BLaER1 (cell line): ENCODE measurements around the gene E2F3.

ENCODE experiments used
- H3K27ac ChIP-seq: shearing (Covaris generic); formaldehyde crosslinking; 2 replicates; pipeline ENCODE4 v1.8.1; 2022
- H3K27me3 ChIP-seq: shearing (Covaris generic); formaldehyde crosslinking; 2 replicates; pipeline ENCODE4 v1.8.1; 2022
- H3K36me3 ChIP-seq: shearing (Covaris generic); formaldehyde crosslinking; 2 replicates; pipeline ENCODE4 v1.8.1; 2022
- H3K4me1 ChIP-seq: shearing (Covaris generic); formaldehyde crosslinking; 2 replicates; pipeline ENCODE4 v1.8.1; 2022
- H3K4me2 ChIP-seq: shearing (Covaris generic); formaldehyde crosslinking; 2 replicates; pipeline ENCODE4 v1.8.1; 2022
- H3K4me3 ChIP-seq: shearing (Covaris generic); formaldehyde crosslinking; 2 replicates; pipeline ENCODE4 v1.8.1; 2022
- H3K9ac ChIP-seq: shearing (Covaris generic); formaldehyde crosslinking; 2 replicates; pipeline ENCODE4 v1.8.1; 2022
- H3K9me3 ChIP-seq: shearing (Covaris generic); formaldehyde crosslinking; 2 replicates; pipeline ENCODE4 v1.8.1; 2022
- H4K20me1 ChIP-seq: shearing (Covaris generic); formaldehyde crosslinking; 2 replicates; pipeline ENCODE4 v1.8.1; 2022
- Cebpa-rat ChIP-seq: shearing (Covaris generic); IDR thresholded peaks from 2 replicates; pipeline ENCODE4 v1.8.1; 2022

E2F3 gene

GRCh38 chr6:20411953-20412681 lies 10.4 kb downstream of the E2F3 start:
- Histone ChIP-seq H3K27me3 (no peaks in the 10 kb centered on the region), H3K4me1 (peaks cover 94% of the 10 kb centered on the region), H3K36me3 (peaks cover 78% of the 10 kb centered on the region), H3K4me2 (peak overlapping the region; percentile 90), H3K4me3 (no peak overlapping the region), H3K9ac (no peak overlapping the region; the same call in 1 of the 2 replicates), H3K9me3 (no peaks in the 10 kb centered on the region), H4K20me1 (peaks cover 100% of the 10 kb centered on the region), H3K27ac (no peak overlapping the region)
- no peak for TF ChIP-seq Cebpa-rat

DNA sequence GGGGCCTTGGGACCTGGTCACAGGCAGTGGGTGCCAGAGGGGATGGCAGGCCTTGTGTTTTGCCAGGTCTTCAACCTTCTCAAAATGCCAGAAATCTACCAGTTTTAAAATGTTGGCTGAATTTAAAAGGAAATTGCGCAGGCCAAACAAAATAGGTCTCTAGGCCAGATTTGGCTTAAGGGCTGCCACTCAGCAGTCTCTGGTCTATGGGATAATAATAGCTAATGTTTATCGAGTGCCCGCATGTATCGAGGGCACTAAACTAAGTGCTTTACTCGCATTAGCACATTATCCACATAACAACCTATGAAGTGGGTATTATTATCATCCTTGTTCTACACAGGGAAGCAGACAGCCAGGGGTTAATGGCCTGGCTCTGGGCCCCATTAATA lies 11.0 kb downstream of the E2F3 start:
- Histone ChIP-seq H4K20me1 (peaks cover 100% of the 10 kb centered on the region), H3K4me1 (peaks cover 94% of the 10 kb centered on the region), H3K27me3 (no peaks in the 10 kb centered on the region), H3K9ac (no peak overlapping the region), H3K27ac (no peak overlapping the region), H3K9me3 (no peaks in the 10 kb centered on the region), H3K36me3 (peaks cover 75% of the 10 kb centered on the region), H3K4me2 (no peak overlapping the region), H3K4me3 (no peak overlapping the region)
- TF ChIP-seq Cebpa-rat = no peak

GRCh38 chr6:20413826-20414225 lies 12.1 kb downstream of the E2F3 start:
- no peak overlapping the region for H3K4me3 ChIP-seq
- peaks cover 79% of the 10 kb centered on the region for H3K36me3 ChIP-seq
- no peak overlapping the region for H3K9ac ChIP-seq
- H3K9me3 ChIP-seq = no peaks in the 10 kb centered on the region
- TF ChIP-seq Cebpa-rat = no peak
- peaks cover 93% of the 10 kb centered on the region for H3K4me1 ChIP-seq
- peaks cover 100% of the 10 kb centered on the region for H4K20me1 ChIP-seq
- no peaks in the 10 kb centered on the region for H3K27me3 ChIP-seq
- H3K4me2 ChIP-seq = no peak overlapping the region
- H3K27ac ChIP-seq = no peak overlapping the region

DNA sequence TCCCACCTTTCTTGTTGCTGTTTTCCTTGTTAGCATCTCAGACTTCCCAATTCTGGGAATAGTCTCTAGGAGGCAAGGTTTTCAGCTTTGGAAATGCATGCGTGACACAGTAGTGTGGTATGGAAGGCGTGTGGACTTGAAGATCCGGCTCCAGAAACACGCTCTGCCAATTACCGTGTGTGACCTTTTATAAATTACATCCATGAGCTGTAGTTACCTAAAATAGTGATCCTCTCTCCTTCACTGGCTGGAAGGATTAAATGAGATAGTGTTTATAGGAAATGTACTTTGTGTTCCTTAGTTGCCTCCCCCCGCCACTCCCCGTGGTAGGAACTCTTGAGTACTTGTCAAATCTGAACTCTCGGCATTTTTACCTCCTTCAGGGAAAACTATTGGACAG lies 13.0 kb downstream of the E2F3 start:
- Histone ChIP-seq H3K4me2 (no peak overlapping the region), H3K9me3 (peaks cover 6% of the 10 kb centered on the region; the same call in 1 of the 2 replicates), H3K27me3 (no peaks in the 10 kb centered on the region), H3K36me3 (peaks cover 88% of the 10 kb centered on the region), H3K4me1 (peaks cover 85% of the 10 kb centered on the region), H3K4me3 (no peak overlapping the region), H3K27ac (0 out of 2 replicates have a peak overlapping the region, but pooled peaks have one; percentile 10), H4K20me1 (peaks cover 100% of the 10 kb centered on the region), H3K9ac (no peak overlapping the region)
- no peak for TF ChIP-seq Cebpa-rat

GRCh38 chr6:20415304-20415703 lies 13.6 kb downstream of the E2F3 start:
- peaks cover 12% of the 10 kb centered on the region; the same call in 1 of the 2 replicates for H3K9me3 ChIP-seq
- no peak overlapping the region for H3K4me2 ChIP-seq
- H3K4me1 ChIP-seq = peaks cover 79% of the 10 kb centered on the region
- no peaks in the 10 kb centered on the region for H3K27me3 ChIP-seq
- no peak for TF ChIP-seq Cebpa-rat
- no peak overlapping the region for H3K4me3 ChIP-seq
- 0 out of 2 replicates have a peak overlapping the region, but pooled peaks have one; percentile 10 for H3K27ac ChIP-seq
- no peak overlapping the region for H3K9ac ChIP-seq
- H3K36me3 ChIP-seq = peaks cover 89% of the 10 kb centered on the region
- H4K20me1 ChIP-seq = peaks cover 100% of the 10 kb centered on the region

DNA sequence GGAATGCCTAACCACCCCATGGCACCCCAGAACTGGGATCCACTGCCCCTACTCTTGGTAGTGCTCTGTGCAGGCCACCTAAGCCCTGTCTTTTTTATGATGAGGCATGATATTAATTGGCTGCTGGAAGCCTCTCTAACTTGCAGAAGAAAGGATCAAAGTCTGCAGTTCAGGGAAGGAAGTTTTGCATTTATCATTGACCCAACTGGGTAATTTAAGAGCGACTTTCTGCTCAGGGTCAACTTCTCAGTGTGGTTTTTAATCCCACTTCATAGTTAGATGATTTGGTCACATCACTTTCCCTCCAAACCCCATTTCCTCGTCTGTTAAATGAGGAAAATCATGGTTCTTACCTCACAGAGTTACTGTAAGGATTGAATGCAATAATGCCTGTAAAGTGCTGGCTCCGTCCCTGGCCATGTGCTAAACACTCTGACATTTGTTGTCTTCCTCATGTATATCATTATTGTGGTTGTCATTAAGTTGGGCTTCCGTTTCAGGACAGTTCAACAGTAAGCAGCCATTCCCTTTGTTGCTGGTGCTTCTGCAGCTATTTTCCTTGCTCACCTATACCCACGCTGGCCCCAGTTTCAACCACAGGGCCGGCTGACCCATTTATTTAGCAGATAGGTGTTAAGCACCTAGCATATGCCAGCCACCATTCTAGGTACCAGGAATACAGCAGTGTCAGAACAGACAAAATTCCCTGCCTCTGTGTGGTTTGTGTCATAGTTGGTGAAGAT lies 14.2 kb downstream of the E2F3 start:
- H3K9ac ChIP-seq = no peak overlapping the region
- no peak overlapping the region for H3K4me3 ChIP-seq
- H4K20me1 ChIP-seq = peaks cover 100% of the 10 kb centered on the region
- no peak overlapping the region for H3K27ac ChIP-seq
- H3K4me2 ChIP-seq = peak overlapping the region; percentile 32
- H3K27me3 ChIP-seq = no peaks in the 10 kb centered on the region
- H3K4me1 ChIP-seq = peaks cover 73% of the 10 kb centered on the region
- H3K36me3 ChIP-seq = peaks cover 89% of the 10 kb centered on the region
- TF ChIP-seq Cebpa-rat = no peak
- peaks cover 18% of the 10 kb centered on the region for H3K9me3 ChIP-seq

DNA sequence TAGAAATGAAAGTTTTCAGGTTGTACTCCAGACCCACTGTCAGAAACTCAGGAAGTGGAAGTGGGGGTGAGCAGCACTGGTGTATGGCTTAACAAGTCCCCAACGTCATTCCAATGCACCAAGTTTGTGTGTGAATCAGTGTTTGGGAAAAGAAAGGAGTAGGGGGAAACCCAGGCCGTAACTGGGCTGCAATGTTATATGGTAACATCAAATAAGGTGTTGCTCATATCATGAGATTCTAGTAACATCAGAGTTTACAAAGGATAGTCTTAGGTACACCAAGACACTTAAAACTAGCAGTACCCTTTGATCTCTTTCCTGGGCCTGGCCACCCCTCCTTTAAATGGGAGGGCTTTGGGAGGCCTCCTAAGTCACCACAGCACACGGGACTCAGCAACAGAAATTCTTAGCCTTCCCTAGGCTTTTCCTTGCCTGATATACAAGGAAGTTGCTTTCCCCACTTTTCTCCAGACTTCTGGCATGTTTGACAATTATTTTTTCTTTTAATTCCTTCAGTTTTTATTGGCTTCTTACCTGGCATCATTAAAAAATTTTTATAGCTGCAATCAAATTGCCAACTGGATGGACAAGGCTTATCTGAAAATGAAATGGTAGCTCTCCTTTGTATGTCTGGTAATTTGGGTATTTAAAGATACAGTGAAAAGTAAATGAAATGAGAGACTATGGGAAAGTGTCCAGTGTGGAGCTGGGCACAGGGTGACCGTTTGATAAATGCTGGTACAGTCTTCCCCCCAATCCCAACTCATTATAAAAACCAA lies 15.1 kb downstream of the E2F3 start:
- no peaks in the 10 kb centered on the region for H3K27me3 ChIP-seq
- H3K27ac ChIP-seq = no peak overlapping the region
- H3K36me3 ChIP-seq = peaks cover 89% of the 10 kb centered on the region
- H3K9ac ChIP-seq = no peak overlapping the region
- peaks cover 64% of the 10 kb centered on the region for H3K4me1 ChIP-seq
- peak overlapping the region; percentile 32 for H3K4me2 ChIP-seq
- H3K9me3 ChIP-seq = peaks cover 27% of the 10 kb centered on the region
- no peak for TF ChIP-seq Cebpa-rat
- H4K20me1 ChIP-seq = peaks cover 100% of the 10 kb centered on the region
- no peak overlapping the region for H3K4me3 ChIP-seq

DNA sequence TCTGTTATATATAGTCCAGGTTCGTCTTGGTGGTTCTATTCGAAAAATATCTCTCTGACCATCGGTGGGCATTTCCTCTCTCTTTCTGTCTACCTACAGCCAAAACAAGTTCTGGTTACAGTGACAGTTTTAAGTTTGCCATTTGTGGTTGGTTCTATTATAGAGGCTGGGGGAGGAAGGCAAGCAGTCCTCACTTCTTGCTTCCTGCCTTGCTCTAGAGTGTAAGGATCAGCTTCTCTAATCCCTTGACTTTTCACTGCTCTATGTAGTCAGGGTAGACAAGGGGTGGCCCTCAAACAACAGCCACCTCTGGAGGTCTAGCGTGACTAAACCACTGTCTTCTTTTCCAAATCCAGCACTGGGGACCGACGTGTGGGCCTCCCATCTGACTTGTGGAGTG lies 16.1 kb downstream of the E2F3 start:
- peak overlapping the region; percentile 38 for H3K4me2 ChIP-seq
- no peak for TF ChIP-seq Cebpa-rat
- no peaks in the 10 kb centered on the region for H3K27me3 ChIP-seq
- H3K9ac ChIP-seq = no peak overlapping the region
- no peak overlapping the region for H3K4me3 ChIP-seq
- H3K9me3 ChIP-seq = peaks cover 38% of the 10 kb centered on the region
- peaks cover 89% of the 10 kb centered on the region for H3K36me3 ChIP-seq
- peaks cover 56% of the 10 kb centered on the region for H3K4me1 ChIP-seq
- no peak overlapping the region for H3K27ac ChIP-seq
- peaks cover 100% of the 10 kb centered on the region for H4K20me1 ChIP-seq

DNA sequence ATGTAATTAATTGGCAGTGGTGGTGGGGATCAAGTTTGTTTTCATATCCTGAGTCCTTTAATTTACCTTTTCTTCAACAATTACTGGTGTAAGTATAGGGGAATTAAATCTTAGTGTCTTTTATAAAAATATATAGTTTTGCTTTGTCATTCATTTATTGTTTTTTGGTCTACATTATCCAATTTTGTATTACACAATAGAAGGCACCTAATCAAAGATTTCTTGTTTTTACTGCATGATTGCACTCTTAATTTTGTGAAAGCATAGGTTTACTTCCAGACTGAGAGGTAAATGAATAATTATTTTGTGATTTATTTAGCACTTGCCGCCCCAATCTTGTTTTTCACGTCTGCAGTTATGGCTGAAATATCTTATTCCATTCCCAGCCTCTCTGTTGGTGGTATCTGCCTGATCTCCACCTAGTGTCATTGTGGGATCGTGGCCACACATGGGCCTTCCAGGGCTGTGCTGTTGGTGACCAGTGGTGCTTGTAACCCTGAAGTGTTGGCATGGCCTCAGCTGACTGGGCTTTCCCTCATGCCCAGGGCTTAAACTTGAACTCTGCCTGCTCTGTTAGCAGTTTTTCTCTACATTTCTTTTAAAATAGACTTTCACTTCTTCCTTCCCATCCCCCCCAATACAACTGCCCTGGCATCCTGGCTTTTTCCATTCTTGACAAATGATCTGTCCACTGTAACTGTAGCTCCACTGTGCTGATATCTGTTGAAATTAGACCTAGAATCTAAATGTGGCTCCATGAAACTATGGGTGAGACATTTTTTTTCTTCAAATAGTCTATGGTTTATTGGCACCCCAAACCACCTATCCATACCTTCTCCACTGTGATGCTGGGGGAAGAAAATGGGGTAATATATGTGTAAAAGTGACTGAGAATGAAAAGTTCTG lies 24.8 kb downstream of the E2F3 start:
- H3K27me3 ChIP-seq = no peaks in the 10 kb centered on the region
- no peak overlapping the region for H3K27ac ChIP-seq
- H3K9me3 ChIP-seq = peaks cover 56% of the 10 kb centered on the region
- H3K4me1 ChIP-seq = peaks cover 18% of the 10 kb centered on the region; the same call in 1 of the 2 replicates
- H4K20me1 ChIP-seq = peaks cover 96% of the 10 kb centered on the region
- H3K9ac ChIP-seq = no peak overlapping the region
- H3K36me3 ChIP-seq = peaks cover 87% of the 10 kb centered on the region
- TF ChIP-seq Cebpa-rat = no peak
- H3K4me2 ChIP-seq = no peak overlapping the region
- no peak overlapping the region for H3K4me3 ChIP-seq
